LNCaP clone FGC (cell line): Measurements from ENCODE around the gene PAXIP1.

Experiments used
- DNase-seq: peaks from one replicate; pipeline ENCODE4 v3.0.0-alpha.2; 2011; ENCODE audit warnings: low read depth
- H3K4me3 ChIP-seq: 2 replicates; pipeline ENCODE4 v1.5.1; 2011; ENCODE audit warnings: mild to moderate bottlenecking, low read depth, low read length, control low read depth
- TF ChIP-seq, protein P1 (sequence below): IDR thresholded peaks from 2 replicates; pipeline ENCODE4 v1.5.1; 2012; ENCODE audit warnings: mild to moderate bottlenecking; ENCODE audit not compliant: control insufficient read depth, insufficient read depth; ENCODE audit errors: extremely low read depth

PAXIP1 gene

DNA sequence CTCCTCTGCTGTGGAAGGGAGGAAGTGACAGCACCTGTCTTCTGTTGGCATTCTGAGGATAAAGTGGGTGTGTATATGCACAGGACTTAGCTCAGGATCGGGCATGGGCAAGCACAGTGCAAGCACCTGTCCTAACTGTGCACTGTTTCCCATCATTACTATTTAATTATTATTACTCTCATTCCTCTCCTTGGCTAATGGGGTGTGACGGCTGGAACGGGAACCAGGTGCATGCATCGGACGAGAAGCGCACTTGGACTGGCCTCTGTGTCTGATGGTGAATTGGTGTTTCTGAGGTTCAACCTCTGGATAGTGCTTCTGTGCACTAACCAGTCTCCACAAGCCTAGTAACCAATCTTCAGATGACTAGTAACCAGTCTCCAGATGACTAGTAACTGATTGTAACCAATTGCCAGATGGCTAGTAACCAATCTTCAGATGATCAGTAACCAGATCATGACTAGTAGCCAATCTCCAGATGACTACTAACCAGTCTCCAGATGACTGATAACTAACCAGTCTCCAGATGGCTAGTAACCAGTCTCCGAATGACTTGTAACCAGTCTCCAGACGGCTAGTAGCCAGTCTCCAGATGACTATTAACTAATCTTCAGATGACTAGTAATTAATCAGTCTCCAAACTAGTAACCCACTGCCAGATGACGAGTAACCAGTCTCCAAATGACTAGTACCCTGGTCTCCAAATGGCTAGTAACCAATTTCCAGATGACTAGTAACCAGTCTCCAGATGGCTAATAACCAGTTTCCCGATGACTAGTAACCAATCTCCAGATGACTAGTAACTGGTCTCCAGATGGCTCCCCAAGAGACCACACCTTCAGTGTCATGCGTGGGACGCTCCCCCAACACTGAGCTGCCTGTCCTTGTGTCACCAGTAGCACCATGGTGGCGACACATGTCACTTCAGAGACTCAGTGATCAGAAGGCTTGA lies 85.8 kb downstream of the PAXIP1 start:
- TF ChIP-seq, protein P1, sequence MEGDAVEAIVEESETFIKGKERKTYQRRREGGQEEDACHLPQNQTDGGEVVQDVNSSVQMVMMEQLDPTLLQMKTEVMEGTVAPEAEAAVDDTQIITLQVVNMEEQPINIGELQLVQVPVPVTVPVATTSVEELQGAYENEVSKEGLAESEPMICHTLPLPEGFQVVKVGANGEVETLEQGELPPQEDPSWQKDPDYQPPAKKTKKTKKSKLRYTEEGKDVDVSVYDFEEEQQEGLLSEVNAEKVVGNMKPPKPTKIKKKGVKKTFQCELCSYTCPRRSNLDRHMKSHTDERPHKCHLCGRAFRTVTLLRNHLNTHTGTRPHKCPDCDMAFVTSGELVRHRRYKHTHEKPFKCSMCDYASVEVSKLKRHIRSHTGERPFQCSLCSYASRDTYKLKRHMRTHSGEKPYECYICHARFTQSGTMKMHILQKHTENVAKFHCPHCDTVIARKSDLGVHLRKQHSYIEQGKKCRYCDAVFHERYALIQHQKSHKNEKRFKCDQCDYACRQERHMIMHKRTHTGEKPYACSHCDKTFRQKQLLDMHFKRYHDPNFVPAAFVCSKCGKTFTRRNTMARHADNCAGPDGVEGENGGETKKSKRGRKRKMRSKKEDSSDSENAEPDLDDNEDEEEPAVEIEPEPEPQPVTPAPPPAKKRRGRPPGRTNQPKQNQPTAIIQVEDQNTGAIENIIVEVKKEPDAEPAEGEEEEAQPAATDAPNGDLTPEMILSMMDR, result no peak
- DNase-seq, result no peak

DNA sequence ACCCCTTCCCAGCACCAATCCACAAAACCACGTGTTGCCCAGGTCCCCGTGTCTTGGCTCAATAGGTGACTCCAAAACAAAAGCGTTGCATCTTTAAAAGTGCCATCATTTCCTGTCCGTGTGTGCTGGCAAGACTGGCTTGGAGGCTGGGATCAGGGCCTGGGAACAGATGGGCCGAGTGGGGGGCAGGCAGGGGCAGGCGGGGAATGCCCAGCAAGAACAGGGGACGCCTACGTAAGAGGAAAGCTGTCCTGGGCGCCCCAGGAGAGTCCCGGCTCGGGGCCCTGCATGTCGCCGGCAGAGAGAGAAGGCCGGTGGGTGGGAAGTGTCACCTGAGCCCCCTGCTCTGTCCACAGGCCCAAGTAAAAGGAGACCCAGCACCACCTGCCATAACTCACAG lies 86.5 kb downstream of the PAXIP1 start:
- no peak for DNase-seq
- TF ChIP-seq, protein P1, result no peak
- no peak overlapping the region for H3K4me3 ChIP-seq

More for the DNA sequence above, 85.8 kb downstream of the PAXIP1 start:
- H3K4me3 ChIP-seq, result no peak overlapping the region

- TF ChIP-seq, protein P1, result no peak
- DNase-seq, result no peak
- H3K4me3 ChIP-seq, result no peak overlapping the region
Observed at GRCh38 chr7:154915600-154915999, 87.3 kb downstream of the PAXIP1 start.

DNA sequence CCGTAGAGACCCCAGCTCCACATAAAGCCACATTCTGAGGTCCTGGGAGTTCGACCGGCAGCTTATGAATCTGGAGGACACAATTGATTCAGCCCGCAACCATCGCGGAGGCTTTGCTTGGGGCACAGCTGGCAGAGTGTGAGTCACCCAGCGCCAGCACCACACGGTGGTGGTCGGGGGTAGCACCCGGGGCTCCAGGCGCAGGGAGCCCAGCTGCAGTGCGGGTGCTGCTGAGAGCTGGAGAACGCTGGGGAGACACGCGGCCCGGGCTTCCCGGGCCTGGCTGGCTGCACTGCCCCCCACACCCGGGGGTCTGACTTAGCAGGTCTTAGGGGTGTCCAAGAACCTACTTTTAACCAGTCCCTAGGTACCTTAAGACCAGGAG lies 87.9 kb downstream of the PAXIP1 start:
- no peak overlapping the region for H3K4me3 ChIP-seq
- DNase-seq, result no peak
- TF ChIP-seq, protein P1, result no peak

DNA sequence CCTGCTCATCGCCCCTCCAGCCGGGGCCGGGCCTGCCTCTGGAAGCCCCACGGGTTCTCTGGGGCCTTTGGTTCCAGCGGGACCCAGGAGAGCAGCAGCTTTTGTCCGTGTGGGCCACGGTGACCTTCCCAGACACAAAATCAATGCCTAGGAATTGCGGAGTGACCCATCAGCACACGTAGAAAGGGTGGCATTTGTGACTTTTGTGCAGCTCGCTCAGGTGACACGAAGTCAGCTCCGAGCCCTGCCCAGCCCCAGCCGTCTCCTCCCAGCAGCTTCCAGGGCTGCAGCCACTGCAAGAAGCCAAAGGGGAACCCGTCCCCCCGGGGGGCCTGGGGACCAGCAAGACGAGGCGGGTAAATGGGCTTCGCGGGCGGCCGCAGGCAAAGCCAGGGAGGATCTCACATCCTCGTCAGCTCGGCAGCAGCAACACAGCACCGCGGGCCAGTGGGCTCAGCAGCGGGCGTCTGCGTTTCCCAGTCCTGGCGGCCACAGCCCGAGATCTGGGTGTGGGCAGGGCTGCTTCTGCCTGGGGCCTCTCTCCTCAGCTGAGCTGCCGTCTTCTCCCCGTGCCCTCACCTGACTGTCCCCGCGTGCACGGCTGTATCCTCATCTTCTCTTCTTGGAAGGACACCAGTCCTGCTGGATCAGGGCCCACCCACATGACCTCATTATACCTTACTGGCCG lies 88.5 kb downstream of the PAXIP1 start:
- TF ChIP-seq, protein P1, result no peak
- DNase-seq, result no peak
- no peak overlapping the region for H3K4me3 ChIP-seq

DNA sequence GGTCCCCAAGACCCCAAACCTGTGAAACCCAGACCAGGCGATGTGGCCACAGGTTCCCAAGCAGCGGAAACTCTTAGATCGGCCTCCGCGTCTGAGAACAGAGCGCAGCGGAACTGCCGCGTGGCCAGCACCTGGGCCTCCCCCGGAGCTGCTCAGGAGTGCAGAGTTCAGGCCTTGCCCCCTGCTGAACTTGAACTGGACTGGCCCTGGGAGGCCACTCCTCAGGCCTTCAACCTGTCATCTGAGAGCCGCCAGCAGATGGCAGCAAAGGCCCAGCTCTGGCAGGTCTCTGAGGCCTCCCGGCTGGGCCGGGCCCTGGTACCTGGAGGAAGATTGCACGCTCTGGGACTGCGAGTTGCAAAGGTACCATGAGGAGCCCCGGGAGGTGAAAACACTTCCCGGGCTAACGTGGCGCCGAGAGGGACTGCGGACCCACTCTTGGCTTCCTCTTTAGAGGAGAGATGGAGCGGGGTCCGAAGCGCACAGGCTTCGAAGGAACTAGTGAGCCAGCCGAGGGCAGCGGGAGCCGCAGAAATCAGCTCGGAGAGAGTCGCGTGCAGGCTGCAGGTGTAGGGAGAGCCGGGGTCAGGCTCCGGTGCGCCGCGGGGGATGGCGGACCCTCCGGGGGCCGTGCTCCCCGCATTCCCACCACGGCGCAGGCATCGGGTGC lies 89.2 kb downstream of the PAXIP1 start:
- DNase-seq, result peak; percentile 28
- TF ChIP-seq, protein P1, result peak; percentile 87
- H3K4me3 ChIP-seq, result no peak overlapping the region
